GM18868 (cell line): ENCODE measurements around the gene GADD45B.

Experiments
- ATAC-seq: cut with Tn5 transposase; IDR thresholded peaks from one replicate; pipeline ENCODE4 v1.9.1; 2021; ENCODE audit warnings: mild to moderate bottlenecking, moderate library complexity; ENCODE audit not compliant: unreplicated experiment

GADD45B gene

GRCh38 chr19:2475702-2476450, at the start of gene GADD45B:
Gene GADD45B (plus strand): TSS chr19:2476127. CDS start chr19:2476359, 232 bp downstream.
- peak; percentile 42 for ATAC-seq

GRCh38 chr19:2426611-2427428, 49.1 kb upstream of the GADD45B start:
- ATAC-seq, result peak; percentile 16

- ATAC-seq, result peak; percentile 79
Measured at GRCh38 chr19:2427429-2428320, 48.3 kb upstream of the GADD45B start, which contains the start of gene TIMM13. Gene TIMM13 (minus strand): TSS chr19:2427586. CDS start chr19:2427533, 53 bp downstream.

GRCh38 chr19:2428321-2428690, 47.6 kb upstream of the GADD45B start:
- no peak for ATAC-seq

- ATAC-seq, result no peak
Measured at GRCh38 chr19:2428756-2429711, 46.9 kb upstream of the GADD45B start.

GRCh38 chr19:2429917-2430535, 45.9 kb upstream of the GADD45B start:
- ATAC-seq, result no peak

GRCh38 chr19:2431318-2432055, 44.4 kb upstream of the GADD45B start:
- no peak for ATAC-seq

GRCh38 chr19:2432131-2432848, 43.6 kb upstream of the GADD45B start:
- ATAC-seq, result no peak

GRCh38 chr19:2433854-2434253, 42.1 kb upstream of the GADD45B start:
- ATAC-seq, result no peak

GRCh38 chr19:2434267-2434666, 41.7 kb upstream of the GADD45B start:
- ATAC-seq, result no peak

- ATAC-seq, result no peak
Measured at GRCh38 chr19:2434721-2435265, 41.1 kb upstream of the GADD45B start.

GRCh38 chr19:2436384-2436783, 39.5 kb upstream of the GADD45B start:
- no peak for ATAC-seq

GRCh38 chr19:2436926-2437325, 39.0 kb upstream of the GADD45B start:
- no peak for ATAC-seq

- no peak for ATAC-seq
Measured at GRCh38 chr19:2438178-2438577, 37.7 kb upstream of the GADD45B start.

GRCh38 chr19:2440515-2440914, 35.4 kb upstream of the GADD45B start:
- ATAC-seq, result no peak

GRCh38 chr19:2441096-2441752, 34.7 kb upstream of the GADD45B start:
- no peak for ATAC-seq

- no peak for ATAC-seq
Measured at GRCh38 chr19:2443116-2443784, 32.7 kb upstream of the GADD45B start.
